ENCODE measurements around the gene PIK3AP1. TPM values are rescaled to one million over a fixed set of nuclear protein-coding genes. Genes with fewer than 3 reads are reported as not detected.

PIK3AP1 gene
- total RNA-seq, 1 experiment from 2014 or later = 1.6 TPM

DNA sequence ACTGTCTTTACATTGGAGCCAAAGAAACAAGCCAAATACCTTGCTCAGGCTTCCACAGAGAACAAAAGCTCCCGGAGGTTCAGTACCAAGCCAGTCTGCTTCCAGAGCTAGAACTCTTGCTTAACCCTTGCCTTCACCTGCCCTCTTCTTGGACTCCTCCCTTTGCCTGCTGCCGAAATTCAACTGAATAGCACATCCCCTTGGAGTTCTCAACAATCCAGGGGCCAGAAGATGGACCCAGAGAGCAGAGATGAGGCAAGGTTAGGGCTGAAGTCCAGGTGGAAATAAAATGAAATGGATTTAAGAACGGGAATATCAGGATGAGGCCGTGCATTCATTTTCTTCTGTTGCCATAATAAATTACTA is 876 bp upstream of the PIK3AP1 start:
- intact Hi-C loops (cut with micrococcal nuclease; ENCODE audit: unreplicated experiment) = loop anchor here (5.0 kb wide), 1 partner anchor 111 kb away; the partner anchor contains the start of gene LCOR
- H3K4me1 Mint-ChIP-seq (ENCODE audit: low read depth, unreplicated experiment) = no peaks in the 10 kb centered on the region
- no TSS peak for BruUV-seq (replicated peaks)
- H3K27ac Mint-ChIP-seq (ENCODE audit: unreplicated experiment) = no peak overlapping the region
- peak in 1 of 2 experiments; percentile 8 for DNase-seq
- H3K4me1 ChIP-seq = peaks cover 13% of the 10 kb centered on the region; the same call in 1 of the 2 replicates
- POLR2A ChIA-PET = no interaction called here
- peaks cover 19% of the 10 kb centered on the region for H3K27me3 Mint-ChIP-seq (ENCODE audit: insufficient read depth, unreplicated experiment)
- H3K9me3 Mint-ChIP-seq (ENCODE audit: unreplicated experiment) = no peaks in the 10 kb centered on the region
- CTCF ChIA-PET = no interaction called here
- TF ChIP-seq, protein P1, sequence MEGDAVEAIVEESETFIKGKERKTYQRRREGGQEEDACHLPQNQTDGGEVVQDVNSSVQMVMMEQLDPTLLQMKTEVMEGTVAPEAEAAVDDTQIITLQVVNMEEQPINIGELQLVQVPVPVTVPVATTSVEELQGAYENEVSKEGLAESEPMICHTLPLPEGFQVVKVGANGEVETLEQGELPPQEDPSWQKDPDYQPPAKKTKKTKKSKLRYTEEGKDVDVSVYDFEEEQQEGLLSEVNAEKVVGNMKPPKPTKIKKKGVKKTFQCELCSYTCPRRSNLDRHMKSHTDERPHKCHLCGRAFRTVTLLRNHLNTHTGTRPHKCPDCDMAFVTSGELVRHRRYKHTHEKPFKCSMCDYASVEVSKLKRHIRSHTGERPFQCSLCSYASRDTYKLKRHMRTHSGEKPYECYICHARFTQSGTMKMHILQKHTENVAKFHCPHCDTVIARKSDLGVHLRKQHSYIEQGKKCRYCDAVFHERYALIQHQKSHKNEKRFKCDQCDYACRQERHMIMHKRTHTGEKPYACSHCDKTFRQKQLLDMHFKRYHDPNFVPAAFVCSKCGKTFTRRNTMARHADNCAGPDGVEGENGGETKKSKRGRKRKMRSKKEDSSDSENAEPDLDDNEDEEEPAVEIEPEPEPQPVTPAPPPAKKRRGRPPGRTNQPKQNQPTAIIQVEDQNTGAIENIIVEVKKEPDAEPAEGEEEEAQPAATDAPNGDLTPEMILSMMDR (IDR thresholded peaks at IDR 0.05; ENCODE audit: insufficient read depth in 1 of 2, low read depth in 1 of 2, low read length in 1 of 2, severe bottlenecking in 1 of 2, unreplicated experiment in 1 of 2) = peak in 1 of 2 experiments; percentile 13
- H3K9me3 ChIP-seq = no peaks in the 10 kb centered on the region
- no peaks in the 10 kb centered on the region for H3K36me3 ChIP-seq (ENCODE audit: control insufficient read depth, insufficient read depth, low read length)
- peak overlapping the region; percentile 84 for H3K4me3 Mint-ChIP-seq (ENCODE audit: unreplicated experiment)
- no peaks in the 10 kb centered on the region for H3K36me3 Mint-ChIP-seq (ENCODE audit: insufficient read depth, unreplicated experiment)
- peaks cover 5% of the 10 kb centered on the region for H3K27me3 ChIP-seq (replicated peaks; ENCODE audit: control insufficient read depth, insufficient read depth, low read length)
- H3K4me3 ChIP-seq (ENCODE audit: low read depth, low read length) = no peak overlapping the region

DNA sequence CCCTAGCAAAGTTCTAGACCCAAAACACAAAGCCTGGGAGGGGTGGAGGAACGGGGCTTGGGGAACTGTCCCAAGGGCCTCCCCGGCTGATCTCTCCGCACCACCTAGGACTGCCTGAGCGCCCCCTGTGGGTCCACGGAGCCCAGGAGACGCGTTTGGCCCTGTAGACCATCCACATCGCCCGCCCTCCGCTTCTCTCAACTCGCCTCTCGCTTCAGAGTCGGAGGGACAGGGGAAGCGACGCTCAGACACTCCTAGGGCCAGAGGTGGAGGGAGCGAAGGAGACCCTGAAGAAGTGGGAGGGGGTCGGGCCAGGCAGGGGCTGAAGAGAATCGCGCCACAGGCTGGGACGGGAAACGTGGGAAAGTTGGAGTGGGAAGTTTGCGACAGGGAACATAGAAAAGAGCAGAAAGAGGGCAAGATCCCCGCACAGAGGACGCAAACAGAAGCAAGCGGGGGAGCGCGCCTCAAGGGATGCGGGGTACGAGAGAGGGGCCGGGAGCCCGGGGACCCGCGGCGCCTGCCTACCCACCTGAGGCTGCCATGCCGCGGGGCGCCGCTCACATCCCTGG is 378 bp downstream of the PIK3AP1 start:
- ChIA-PET CTCF (no interaction called here), POLR2A (no interaction called here)
- TF ChIP-seq, protein P1 (IDR thresholded peaks at IDR 0.05; ENCODE audit: insufficient read depth in 1 of 2, low read depth in 1 of 2, low read length in 1 of 2, severe bottlenecking in 1 of 2, unreplicated experiment in 1 of 2) = peak; percentile 28 to 54

DNA sequence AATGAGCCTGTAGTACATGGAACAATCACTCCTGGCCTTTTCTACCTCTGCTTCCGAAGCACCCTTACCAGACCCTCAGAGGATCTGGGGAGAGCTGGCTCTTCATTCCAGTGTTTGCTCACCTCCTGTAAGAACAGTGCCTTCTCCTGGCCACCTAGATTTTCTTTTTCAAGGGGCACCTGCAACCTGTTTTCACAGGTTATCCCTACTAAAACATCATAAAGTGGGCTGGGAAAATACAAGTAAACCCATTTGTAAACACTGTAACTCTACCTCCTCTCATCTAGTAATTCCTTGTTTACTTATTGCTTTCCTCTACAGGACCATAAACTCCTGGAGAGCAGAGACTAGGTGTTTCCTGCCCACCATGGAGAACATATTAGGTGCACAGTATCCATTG is 1.1 kb downstream of the PIK3AP1 start:
- BruUV-seq (replicated peaks) = no TSS peak
- no peak overlapping the region for H3K4me3 ChIP-seq (ENCODE audit: low read depth, low read length)
- no peaks in the 10 kb centered on the region for H3K9me3 ChIP-seq
- DNase-seq = peak in 1 of 2 experiments; percentile 50
- intact Hi-C loops (cut with micrococcal nuclease; ENCODE audit: unreplicated experiment) = loop anchor here (1.0 kb wide), 2 partner anchors 46 to 78 kb away; no protein-coding TSS in a partner anchor
- Mint-ChIP-seq H3K4me3 (ENCODE audit: unreplicated experiment) (peak overlapping the region; percentile 84), H3K27ac (ENCODE audit: unreplicated experiment) (no peak overlapping the region), H3K36me3 (ENCODE audit: insufficient read depth, unreplicated experiment) (no peaks in the 10 kb centered on the region), H3K27me3 (ENCODE audit: insufficient read depth, unreplicated experiment) (peaks cover 19% of the 10 kb centered on the region), H3K4me1 (ENCODE audit: low read depth, unreplicated experiment) (no peaks in the 10 kb centered on the region), H3K9me3 (ENCODE audit: unreplicated experiment) (no peaks in the 10 kb centered on the region)
- ChIA-PET CTCF (interaction anchor here (0.6 to 1.6 kb wide), 2 partner anchors 56 to 78 kb away, joined by 3 to 7 read pairs; no protein-coding TSS in a partner anchor), POLR2A (no interaction called here)
- peaks cover 5% of the 10 kb centered on the region for H3K27me3 ChIP-seq (replicated peaks; ENCODE audit: control insufficient read depth, insufficient read depth, low read length)
- TF ChIP-seq, protein P1 (IDR thresholded peaks at IDR 0.05; ENCODE audit: insufficient read depth in 1 of 2, low read depth in 1 of 2, low read length in 1 of 2, severe bottlenecking in 1 of 2, unreplicated experiment in 1 of 2) = peak in 1 of 2 experiments; percentile 39
- H3K4me1 ChIP-seq = peaks cover 13% of the 10 kb centered on the region; the same call in 1 of the 2 replicates
- no peaks in the 10 kb centered on the region for H3K36me3 ChIP-seq (ENCODE audit: control insufficient read depth, insufficient read depth, low read length)

More for the DNA sequence above, 378 bp downstream of the PIK3AP1 start:
- H3K36me3 Mint-ChIP-seq (ENCODE audit: insufficient read depth, unreplicated experiment) = no peaks in the 10 kb centered on the region
- Histone ChIP-seq H3K4me3 (ENCODE audit: low read depth, low read length) (peak overlapping the region; percentile 54), H3K9me3 (no peaks in the 10 kb centered on the region), H3K36me3 (ENCODE audit: control insufficient read depth, insufficient read depth, low read length) (no peaks in the 10 kb centered on the region), H3K27me3 (replicated peaks; ENCODE audit: control insufficient read depth, insufficient read depth, low read length) (peaks cover 5% of the 10 kb centered on the region), H3K4me1 (peaks cover 13% of the 10 kb centered on the region; the same call in 1 of the 2 replicates)
- H3K4me1 Mint-ChIP-seq (ENCODE audit: low read depth, unreplicated experiment) = no peaks in the 10 kb centered on the region
- intact Hi-C loops (cut with micrococcal nuclease; ENCODE audit: unreplicated experiment) = loop anchor here (1.0 to 5.0 kb wide), 3 partner anchors 47 to 112 kb away; partner anchors contain the start of gene LCOR
- peaks cover 19% of the 10 kb centered on the region for H3K27me3 Mint-ChIP-seq (ENCODE audit: insufficient read depth, unreplicated experiment)
- no peaks in the 10 kb centered on the region for H3K9me3 Mint-ChIP-seq (ENCODE audit: unreplicated experiment)
- no TSS peak for BruUV-seq (replicated peaks)
- peak overlapping the region; percentile 84 for H3K4me3 Mint-ChIP-seq (ENCODE audit: unreplicated experiment)
- H3K27ac Mint-ChIP-seq (ENCODE audit: unreplicated experiment) = no peak overlapping the region
- DNase-seq = peak; percentile 63 to 73

Data from Caco-2 (cell line).